NCI-H82 treated with DMSO at 0.1 percent for 48 hours (cell line): ENCODE measurements around the gene USHBP1.

Source experiments
- DNase-seq: peaks from one replicate; lab custom pipeline; 2025; ENCODE audit not compliant: unreplicated experiment; lab: John Stamatoyannopoulos, UW

USHBP1 gene, protein sequence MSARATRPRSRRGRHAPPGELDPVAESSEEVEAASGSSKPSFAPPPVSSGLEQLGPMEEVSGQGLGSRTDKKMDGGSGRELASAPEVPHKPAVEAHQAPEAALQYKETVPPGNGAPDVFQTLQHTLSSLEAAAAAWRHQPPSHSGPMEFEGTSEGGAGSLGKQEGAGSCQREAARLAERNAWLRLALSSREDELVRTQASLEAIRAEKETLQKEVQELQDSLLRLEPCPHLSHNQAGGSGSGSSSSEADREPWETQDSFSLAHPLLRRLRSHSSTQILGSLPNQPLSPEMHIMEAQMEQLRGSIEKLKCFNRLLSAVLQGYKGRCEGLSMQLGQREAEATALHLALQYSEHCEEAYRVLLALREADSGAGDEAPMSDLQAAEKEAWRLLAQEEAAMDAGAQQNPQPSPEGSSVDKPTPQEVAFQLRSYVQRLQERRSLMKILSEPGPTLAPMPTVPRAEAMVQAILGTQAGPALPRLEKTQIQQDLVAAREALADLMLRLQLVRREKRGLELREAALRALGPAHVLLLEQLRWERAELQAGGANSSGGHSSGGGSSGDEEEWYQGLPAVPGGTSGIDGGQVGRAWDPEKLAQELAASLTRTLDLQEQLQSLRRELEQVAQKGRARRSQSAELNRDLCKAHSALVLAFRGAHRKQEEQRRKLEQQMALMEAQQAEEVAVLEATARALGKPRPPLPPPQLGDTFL

DNA sequence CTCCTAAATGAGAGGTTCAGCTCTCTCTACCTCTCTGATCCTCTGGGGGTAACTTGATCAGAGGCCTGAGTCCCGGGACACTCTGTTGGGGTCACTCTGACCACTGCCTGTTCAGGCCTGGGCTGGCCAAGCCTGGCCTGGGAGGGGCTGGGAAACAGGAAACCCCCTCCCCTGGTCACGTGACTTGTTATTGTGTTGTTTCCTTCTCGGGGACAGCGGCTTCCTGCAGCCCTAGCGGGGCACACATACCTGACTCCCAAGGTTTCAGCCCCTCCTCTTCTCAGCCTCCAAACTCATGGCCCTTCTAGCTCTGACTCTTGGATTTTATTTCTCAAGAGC is at the start of gene USHBP1:
Gene USHBP1, minus strand, starts transcription at position 105 of the 339 bp plus-strand sequence. CDS start 446 bp downstream, outside the sequence.
- DNase-seq: no peak

DNA sequence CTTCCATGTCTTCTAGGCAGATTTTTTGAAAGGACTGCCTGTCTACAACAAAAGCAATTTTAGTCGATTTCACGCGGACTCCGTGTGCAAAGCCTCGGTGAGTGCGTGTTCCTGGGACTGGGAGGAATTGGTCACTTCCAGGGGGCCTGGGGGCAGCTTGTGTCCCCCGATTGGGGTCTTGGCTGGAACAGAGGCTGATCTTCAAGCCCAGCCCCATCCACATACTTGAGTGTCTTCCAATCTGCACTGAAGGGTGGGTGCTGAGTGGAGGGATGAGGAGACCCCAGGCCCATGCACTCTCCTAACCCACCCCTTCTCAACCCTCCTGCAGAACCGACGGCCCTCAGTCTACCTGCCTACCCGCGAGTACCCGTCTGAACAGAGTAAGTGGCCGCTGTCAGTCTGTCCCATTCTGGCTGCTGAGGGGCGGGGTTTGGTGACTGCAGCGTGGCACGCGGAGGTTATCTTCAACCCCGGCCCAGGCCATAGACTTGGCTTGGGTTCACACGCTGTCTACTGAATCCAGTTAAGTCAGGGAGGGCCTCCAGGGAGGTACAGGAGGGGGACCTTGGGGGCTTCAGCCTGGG is 49.6 kb upstream of the USHBP1 start:
- no peak for DNase-seq

DNA sequence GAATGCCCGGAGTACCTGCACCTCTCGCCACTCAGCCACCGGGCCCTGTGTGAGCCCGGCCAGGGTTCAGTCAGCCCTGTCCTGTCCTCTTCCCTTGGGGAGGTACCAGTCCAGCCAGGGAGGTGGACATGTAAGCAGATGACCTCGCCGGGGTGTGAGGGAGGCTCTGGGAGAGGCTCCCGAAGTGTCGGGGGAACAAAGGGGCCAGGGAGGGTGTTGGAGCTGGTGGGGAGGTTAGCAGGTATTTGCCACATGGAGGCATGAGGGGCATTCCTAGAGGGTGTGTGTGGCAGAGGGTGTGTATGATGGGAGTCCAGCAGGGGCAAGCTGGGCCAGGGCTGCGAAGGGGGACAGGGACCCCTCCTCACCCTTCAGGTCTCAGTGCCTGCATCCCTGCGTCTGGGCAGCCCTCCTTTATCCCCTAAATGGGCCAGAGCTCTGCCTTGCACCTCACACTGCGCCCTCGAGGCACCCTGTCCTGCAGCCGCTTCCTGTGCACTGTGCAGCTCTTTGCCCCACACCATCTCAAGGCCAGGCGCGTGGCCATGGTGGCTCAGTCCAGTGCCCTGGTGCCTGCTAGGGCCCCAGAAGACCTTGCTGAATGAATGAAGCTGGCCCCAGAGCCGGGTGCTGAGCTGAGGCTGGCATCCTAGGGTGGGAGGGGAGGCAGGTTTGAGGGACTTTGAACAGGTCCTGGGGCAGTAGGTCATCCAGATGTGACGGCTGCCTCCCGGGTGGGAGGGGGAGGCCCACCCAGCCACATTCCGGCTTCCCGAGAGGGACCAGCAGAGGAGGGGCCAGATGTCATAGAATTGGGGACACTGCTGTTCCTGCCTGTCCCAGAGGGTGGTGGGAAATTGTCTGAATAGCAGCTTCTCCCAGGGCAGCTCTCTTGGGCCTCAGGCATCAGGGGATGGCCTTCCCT is 47.9 kb upstream of the USHBP1 start:
- no peak for DNase-seq

DNA sequence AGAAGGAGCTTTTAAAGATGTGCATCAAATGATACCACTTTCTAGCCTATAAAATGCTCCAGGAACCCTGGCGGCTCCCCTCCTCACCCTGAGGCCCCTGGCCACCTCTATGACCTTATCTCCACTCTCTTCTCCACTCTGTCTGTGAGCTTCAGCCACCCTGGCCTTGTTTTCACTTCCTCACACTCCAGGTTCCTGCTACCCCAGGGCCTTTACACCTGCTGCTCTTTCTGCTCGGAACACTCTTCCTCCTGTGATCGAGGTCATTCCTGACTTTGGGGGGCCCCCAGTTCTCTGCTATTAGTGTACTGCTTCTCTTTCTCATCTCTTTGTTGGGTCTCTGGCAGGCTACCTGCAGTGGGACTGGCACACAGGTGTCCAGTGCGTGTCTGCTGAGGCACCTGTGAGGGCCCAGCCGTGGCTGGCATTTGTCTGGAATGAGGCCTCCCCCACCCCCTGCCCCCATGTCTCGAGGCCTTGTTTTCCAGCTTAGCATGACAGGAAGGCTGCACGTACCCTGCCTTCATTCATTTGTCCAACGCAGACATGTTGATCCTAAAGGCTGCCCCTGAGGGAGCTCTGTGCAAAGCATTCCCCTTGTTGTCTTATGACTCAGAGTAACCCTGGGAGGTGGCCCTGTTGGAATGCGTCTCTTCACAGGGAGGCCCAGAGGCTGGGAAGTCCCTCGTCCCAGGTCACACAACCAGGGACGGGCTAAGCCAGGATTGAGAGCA is 47.1 kb upstream of the USHBP1 start:
- no peak for DNase-seq

DNA sequence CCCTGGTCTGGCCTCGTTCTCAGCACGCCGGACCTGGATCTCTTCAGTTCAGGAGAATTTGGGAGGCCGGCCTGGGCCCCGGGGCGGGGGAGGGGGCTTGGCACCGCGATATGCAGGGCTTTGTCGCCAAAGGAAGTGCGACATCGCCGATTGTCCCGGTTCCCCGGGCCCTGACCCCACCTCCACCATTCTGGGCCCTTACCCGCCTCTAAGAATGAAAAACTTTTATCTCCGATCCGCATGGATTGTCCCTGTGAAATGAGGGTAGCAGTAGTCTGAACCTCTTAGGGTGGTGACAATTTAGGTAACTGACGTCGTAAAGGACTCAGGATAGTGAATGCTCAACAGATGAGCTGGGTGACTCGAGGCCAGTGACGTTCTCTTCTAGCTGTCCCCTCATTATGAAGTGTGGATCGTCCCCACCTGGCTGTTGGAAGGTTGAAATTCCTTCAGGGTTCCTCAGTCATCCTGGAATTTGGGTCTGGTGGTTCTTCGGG is 45.5 kb upstream of the USHBP1 start:
- DNase-seq: no peak

DNA sequence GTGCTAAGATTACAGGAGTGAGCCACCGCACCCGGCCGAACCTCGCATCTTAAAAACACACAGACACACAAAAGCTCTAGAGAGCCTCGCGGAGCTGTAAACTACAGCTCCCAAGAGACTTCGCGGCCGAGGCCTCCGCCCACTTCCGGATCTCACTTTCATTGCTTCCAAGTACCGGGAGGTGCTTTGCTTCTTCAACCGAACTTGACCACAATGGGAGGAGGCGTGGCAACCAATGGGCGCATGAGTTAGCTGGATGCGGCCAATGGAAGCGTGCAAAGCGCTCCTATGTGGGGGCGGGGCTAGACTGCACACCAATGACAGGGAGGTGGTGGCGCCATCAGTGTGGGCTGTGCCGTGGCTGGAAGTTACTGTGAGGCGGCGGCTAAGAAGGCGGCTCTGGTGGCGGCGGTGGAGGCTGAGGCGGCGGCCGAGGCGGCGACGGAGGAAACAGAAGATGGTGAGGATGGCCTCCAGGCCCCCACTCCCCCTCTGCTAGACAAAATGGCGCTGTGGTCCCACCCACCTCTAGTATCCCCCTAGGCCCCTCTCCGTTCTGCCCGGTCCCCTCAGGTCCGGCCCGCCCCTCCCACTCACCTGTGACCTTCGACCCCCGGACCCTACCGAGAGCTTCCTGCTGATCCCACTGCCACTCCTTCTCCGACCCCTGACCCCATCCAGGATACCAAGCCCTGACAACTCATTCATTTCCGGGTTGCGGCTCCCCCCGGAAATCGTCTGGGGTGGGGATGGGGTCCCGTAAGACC is 44.8 kb upstream of the USHBP1 start, which contains the start of gene DDA1:
Gene DDA1, plus strand, starts transcription at position 366 of the 767 bp plus-strand sequence. Its CDS starts 92 bp downstream, at position 458.
- peak; percentile 100 for DNase-seq

DNA sequence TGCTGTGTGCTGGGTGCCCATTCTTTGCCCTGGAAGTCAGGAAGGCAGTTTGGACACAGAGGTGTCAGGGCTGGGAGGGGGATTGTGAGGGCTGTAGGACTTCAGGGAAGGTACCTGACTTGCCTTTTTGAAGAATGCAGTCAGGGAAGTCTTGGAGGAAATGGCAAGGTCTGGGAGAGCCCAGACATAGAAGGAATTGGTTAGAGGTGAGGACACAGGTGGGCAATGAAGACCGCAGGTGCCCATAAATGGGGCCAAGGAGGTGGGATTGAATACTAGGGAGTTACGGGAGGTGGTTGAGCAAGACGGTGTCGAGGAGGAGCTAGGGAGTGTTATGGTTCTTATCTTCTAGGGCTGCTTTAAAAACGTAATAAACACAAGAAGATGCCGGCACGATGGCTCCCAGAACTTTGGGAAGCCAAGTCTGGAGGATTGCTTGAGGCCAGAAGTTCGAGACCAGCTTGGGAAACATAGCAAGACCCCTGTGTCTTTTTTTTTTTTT is 43.4 kb upstream of the USHBP1 start:
- no peak for DNase-seq

DNA sequence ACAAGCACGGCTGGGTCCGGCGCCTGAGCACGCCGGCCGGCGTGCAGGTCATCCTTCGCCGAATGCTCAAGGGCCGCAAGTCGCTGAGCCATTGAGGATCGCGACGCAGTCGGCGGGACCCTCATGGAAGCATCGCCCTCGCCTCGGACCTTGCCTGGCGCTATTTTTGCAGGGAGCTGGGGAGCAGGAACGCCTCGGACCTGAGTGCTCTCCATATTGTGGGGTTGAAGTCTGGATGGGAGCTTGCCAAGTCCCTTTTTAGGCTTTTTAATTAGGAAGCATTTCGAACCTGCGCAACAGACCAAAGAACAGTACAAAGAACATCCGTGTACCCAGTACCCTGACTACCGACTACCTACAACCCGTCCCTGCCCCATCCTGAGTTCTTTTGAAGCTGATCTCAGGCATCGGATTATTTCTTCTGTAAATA is 41.8 kb upstream of the USHBP1 start:
- no peak for DNase-seq

DNA sequence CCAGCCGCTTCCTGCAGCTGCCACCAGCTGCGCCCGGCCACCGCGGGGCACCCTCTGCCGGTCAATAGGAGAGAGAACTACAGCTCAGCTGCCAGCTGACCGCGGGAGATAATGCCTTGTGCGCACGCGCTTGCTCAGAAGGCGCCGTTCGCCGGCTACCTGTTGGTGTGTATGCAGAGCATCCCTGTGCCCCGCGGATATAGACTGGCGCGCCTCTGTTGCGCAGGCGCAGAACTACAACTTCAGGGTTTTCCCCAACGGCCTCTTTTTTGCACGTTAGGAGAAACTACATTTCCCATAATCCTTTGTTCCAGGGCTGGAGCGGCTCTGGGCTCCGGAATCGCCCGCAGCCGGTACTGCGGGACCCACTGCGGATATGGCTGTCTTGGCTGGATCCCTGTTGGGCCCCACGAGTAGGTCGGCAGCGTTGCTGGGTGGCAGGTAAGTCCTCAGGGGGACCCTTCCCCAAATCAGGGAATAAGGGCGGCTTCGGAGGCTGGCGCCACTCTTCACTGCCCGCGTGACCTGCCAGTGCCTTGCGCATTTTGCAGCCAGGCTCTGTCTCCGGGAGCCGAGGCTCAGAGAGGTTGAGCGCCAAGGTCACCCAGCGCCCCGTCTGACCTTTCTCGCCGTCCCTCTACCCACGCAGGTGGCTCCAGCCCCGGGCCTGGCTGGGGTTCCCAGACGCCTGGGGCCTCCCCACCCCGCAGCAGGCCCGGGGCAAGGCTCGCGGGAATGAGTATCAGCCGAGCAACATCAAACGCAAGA is 41.2 kb upstream of the USHBP1 start, which contains the start of gene MRPL34:
Gene MRPL34, plus strand, starts transcription at position 356 of the 768 bp plus-strand sequence. Its CDS starts 21 bp downstream, at position 377.
- DNase-seq: peak; percentile 100

DNA sequence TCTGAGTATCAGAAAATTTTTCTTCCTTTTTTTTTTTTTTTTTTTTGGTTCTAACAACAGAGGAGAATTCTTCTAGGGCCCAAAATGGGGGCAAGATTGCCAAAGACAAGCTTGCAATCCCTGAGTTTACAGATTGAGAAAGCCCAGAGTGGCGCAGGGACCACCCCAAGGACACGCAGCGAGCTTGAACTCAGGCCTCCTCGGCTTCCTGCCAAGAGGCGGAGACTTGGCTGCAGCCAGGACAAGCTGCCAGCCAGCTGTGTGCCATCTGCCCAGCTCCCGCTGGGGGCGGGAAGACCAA is 40.6 kb upstream of the USHBP1 start:
- DNase-seq: no peak

DNA sequence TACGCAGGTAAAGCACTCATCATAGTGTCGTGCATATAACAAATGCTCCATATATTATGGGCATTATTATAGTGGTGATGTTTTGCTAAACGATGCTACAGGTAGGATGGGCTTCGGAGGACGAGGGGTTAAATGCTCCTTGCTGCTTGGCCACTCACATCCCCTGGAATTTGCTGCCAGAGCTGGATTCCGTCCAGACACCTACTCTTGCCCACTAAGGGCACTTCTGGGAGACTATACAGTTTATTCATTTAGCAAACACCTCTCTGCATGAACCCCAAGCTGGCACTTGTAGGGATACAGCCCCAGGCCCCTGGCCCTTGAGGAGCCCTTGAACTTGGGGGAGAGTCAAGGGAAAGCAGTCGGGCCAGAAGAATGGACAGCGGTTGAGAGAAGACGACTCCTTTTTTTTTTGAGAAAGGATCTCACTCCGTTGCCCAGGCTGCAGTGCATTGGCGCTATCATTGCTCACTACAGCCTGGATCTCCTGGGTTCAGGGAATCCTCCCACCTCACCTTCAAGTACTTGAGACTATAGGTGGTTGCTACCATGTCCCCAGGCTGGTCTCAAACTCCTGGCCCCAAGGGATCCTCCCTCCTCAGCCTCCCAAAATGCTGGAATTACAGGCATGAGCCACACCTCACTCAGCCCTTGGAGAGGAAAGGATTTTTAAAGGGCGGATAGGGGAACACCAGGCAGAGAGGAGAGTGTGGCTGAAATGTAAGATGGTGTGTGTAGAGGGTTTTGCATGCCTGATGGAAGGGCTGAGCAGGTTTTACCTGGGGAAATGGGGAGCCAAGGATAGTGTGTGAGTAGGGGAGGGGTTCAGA is 40.1 kb upstream of the USHBP1 start:
- DNase-seq: no peak

DNA sequence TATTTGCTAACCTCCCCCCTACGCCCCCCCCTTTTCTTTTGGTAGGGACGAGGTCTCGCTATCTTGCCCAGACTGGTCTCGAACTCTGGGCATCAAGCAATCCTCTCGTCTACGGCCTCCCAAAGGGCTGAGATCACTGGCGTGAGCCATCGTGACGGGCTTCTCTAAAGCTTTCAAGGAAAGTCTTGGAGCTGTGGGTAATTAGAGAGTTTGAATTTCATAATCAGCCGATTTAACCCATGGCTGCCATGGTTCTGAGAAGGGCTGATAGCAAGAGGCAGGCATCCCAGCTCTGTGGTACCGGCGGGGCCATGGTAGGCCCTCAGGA is 39.4 kb upstream of the USHBP1 start:
- no peak for DNase-seq

DNA sequence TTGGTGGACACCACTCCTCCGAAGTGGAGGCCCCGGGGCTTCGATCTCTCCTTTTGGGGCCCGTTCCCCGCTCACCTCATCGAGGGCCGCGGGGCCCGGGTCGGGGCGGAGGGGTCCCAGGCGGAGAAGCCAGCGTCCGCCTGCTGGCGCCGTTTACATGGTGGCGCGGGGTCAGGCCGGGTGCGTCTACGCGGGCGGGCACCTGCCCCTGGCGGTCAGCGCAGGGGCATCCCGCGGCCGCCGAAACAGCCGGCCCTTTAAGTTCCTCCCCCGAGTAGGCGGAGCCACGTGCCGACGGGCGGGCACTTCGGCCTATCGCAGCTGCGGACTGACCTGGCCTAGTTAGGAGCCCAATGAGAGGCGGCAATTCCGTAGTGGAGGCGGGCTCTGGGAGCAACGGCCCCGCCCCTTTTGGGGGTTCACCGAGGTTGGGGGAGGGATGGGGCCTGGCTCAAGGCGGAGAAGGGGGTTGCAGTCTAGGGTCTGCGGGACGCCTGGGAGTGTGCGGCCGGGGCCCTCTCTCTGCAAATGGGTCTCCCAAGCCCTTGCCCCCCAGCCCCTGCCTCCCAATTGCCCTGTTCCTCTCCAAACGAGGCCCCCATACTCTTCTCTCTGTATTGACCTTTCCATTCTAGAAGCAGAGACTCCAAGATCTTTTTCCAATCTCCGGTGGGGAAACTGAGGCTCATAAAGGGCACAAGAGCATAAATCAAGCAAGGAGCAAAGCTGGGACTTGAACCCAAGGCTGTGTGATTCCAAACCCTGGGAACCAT is 38.8 kb upstream of the USHBP1 start, which contains the start of gene ABHD8:
Gene ABHD8, minus strand, starts transcription at position 259 of the 773 bp plus-strand sequence. CDS start 1,809 bp downstream, outside the sequence.
- peak; percentile 93 for DNase-seq

DNA sequence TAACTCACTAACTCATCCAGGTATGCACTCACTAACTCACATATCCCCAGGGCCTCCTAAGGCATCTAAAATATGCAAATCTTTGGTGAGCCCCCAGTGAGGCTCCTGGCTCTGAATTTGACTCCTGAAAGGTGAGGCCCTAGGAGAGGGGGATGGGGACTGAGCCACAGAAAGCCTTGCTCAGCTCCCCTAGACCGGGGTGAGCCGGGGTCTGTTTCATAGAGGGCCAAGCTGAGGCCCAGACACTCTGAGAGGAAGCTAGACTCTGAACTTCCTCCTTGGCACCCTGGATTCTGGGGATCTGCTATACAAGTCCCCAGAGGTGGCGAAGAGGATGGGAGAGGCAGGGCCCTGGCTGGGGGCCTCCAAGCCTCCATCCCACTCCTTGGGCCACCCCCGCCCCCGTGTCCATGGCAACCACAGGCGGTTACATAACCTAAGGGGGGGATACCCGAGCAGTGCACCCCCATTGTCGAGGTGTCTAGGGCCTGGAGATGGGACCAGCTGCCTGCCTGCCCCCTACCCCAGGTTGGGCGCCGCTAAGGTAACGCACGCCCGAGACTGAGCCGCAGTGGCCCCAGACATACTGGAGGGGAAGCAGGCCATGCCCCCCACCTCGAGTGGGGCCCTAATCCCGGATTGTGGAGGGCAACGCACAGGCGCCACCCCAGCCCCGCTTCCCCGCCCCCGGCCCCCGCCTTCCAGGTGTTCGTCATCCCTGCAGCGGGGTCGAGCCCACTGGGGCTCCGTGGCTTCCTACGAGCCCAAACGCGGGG is 38.0 kb upstream of the USHBP1 start:
- no peak for DNase-seq

DNA sequence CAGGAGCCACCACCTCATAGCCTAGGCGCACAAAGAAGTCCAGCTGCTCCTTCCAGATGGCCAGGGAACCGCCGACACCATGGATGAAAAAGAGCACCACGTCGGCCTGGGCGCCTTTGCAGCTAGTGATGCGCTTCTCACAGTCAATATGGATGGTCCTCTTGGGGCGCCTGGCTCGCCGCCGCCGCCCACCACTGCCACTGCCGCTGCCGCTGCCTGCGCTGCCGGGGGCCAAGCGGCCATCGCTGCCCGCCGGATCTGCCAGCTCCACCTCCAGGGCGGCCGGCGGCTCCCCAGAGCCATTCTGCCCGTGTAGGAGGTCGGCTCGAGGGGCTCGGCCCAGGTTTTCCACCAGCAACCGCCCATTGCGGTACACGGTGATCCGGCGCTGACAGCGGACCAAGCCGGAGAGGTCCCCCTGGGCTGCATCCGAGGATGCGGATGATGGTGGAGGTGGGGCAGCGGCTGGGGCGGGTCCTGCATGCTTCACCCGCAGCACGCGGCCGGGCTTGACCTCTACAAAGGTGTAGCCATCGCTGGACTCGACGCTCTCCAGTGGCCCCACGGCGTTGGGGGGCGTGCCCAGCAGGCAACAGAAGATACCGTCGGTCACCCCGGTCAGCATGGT is 36.6 kb upstream of the USHBP1 start:
- DNase-seq: no peak

DNA sequence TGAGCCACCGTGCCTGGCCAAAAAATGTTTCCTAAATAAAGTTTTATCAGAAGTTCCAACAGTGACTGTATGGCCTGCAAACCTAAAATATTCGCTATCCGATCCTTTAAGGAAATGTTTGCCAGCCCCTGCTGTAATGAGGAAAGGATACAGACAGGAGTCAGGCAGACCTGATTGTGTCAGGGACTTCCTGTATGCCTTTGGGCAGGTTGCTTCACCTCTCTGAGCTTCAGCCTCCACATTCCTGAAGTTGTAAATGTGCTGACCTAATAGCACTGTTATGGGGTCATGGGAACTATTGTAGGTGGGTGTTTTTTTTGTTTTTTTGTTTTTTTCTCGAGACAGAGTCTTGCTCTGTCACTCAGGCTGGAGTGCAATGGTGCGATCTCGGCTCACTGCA is 32.4 kb upstream of the USHBP1 start:
- DNase-seq: no peak
